Testis (tissue), 3 donors: ENCODE results near the gene BACH2. TPM values are rescaled to one million over a fixed set of nuclear protein-coding genes. Genes with fewer than 3 reads are reported as not detected.

ENCODE experiments used
- DNase-seq: peaks from one replicate; pipeline ENCODE4 v3.0.0-alpha.2; 2019
- H3K27ac ChIP-seq, 2 donors: fragments of 200-600 bp; sonication (generic); one replicate each; pipeline ENCODE4 v1.5.1; 2019
- H3K27me3 ChIP-seq: fragments of 200-600 bp; sonication (generic); one replicate; pipeline ENCODE4 v1.5.1; 2019
- H3K36me3 ChIP-seq: fragments of 200-600 bp; sonication (generic); one replicate; pipeline ENCODE4 v1.5.1; 2017; ENCODE audit warnings: low read depth; ENCODE audit errors: missing control alignments
- H3K4me1 ChIP-seq: fragments of 200-600 bp; sonication (generic); one replicate; pipeline ENCODE4 v1.5.1; 2019
- H3K4me3 ChIP-seq, 2 donors: fragments of 200-600 bp; sonication (generic); one replicate each; pipeline ENCODE4 v1.5.1; 2017 to 2019
- H3K9me3 ChIP-seq: fragments of 200-600 bp; sonication (generic); one replicate; pipeline ENCODE4 v1.5.1; 2017
- CTCF ChIP-seq, 3 experiments: fragments of 450-650 bp in 2 of 3; fragments of 200-600 bp in 1 of 3; sonication (generic) in 1 of 3; IDR thresholded peaks; one replicate each; pipeline ENCODE4 v1.5.1; 2016 to 2019; ENCODE audit warnings: antibody characterized with exemption in 3 of 3, mild to moderate bottlenecking in 2 of 3, moderate library complexity in 1 of 3
- POLR2A ChIP-seq: fragments of 450-650 bp; IDR thresholded peaks from one replicate; pipeline ENCODE4 v1.6.1; 2017; ENCODE audit warnings: antibody characterized with exemption, mild to moderate bottlenecking, moderate library complexity
- whole genome bisulfite sequencing, 2 donors: methylation state at CpG; one replicate each; pipeline ENCODE4 v1.1.5; 2018; 5-methylcytosine and 5-hydroxymethylcytosine counted together
- intact Hi-C: fragments of 100-400 bp; cut with DNase I; formaldehyde crosslinking; loops from one replicate; pipeline ENCODE4 v1.15.1; 2023; ENCODE audit warnings: low total_unique reads
- polyA plus RNA-seq: library from polyadenylated mRNA; stranded (reverse); fragments of 350-450 nt; fragmentation: Illumina TruSeq; extraction: RNeasy Lipid Tissue Mini Kit (QIAGEN cat#74804); gene quantifications from one replicate; pipeline ENCODE4 v1.2.3, GENCODE V29; 2014; ENCODE audit warnings: low read depth, low replicate concordance; ENCODE audit not compliant: insufficient read depth
- total RNA-seq, 2 donors: library from RNA; depleted of rRNA; stranded (reverse); fragments of >200 nt; gene quantifications; one replicate each; pipeline ENCODE4 v1.2.3, GENCODE V29; 2016

BACH2 gene
- total and polyA plus RNA-seq, 3 donors from 2014 or later = 5.0 to 8.3 (median 6.5) TPM

GRCh38 chr6:90177544-90178383 lies 118.9 kb downstream of the BACH2 start:
- intact Hi-C loops = no loop called here
- no peaks in the 10 kb centered on the region for H3K27me3 ChIP-seq
- H3K4me3 ChIP-seq = no peak overlapping the region
- TF ChIP-seq POLR2A = no peak
- H3K9me3 ChIP-seq = no peaks in the 10 kb centered on the region
- H3K36me3 ChIP-seq = no peaks in the 10 kb centered on the region
- H3K4me1 ChIP-seq = no peaks in the 10 kb centered on the region
- 82 to 87% methylated on average over 11 of the region's 11 CpGs for WGBS, 2 donors
- DNase-seq = no peak
- H3K27ac ChIP-seq = no peak overlapping the region

- H3K27me3 ChIP-seq = no peaks in the 10 kb centered on the region
- H3K9me3 ChIP-seq = no peaks in the 10 kb centered on the region
- H3K4me1 ChIP-seq = no peaks in the 10 kb centered on the region
- H3K4me3 ChIP-seq = no peak overlapping the region
- H3K27ac ChIP-seq = no peak overlapping the region
- WGBS, 2 donors = 60 to 64% methylated on average over 8 of the region's 8 CpGs
- H3K36me3 ChIP-seq = no peaks in the 10 kb centered on the region
- TF ChIP-seq CTCF (IDR thresholded peaks at IDR 0.05) (no peak), POLR2A (no peak)
- intact Hi-C loops = no loop called here
- no peak for DNase-seq
Measured at GRCh38 chr6:90175627-90176538, 120.8 kb downstream of the BACH2 start.

DNA sequence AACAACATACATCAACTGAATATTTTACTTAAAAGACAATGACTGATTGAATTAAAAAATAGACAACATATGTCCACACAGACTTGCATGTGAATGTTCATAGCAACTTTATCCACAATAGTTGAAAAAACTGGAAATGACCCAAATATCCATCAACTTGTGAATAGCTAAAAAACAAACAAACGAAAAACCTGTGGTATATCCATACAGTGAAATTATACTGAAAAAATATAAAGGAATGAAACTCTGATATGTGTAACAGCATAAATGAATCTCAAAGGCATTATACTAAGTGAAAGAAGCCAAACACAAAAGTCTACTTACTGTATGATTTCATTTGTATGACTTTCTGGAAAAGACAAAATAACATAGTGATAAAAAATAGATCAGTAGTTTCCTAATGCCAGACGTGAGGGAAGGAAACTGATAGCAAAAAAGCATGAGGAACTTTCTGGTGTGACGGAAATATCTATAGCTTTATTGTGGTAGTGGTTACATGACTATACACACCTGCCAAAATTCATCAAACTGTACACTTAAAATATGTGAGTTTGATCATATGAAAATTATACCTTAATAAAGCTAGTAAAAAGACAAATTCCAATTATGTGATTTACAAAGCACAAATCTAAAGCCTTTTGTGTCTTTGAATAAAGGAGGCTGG lies 123.2 kb downstream of the BACH2 start:
- WGBS, 2 donors = 68 to 77% methylated on average over 3 of the region's 3 CpGs
- Histone ChIP-seq H3K9me3 (no peaks in the 10 kb centered on the region), H3K27me3 (no peaks in the 10 kb centered on the region), H3K4me3 (no peak overlapping the region), H3K36me3 (no peaks in the 10 kb centered on the region), H3K27ac (no peak overlapping the region), H3K4me1 (no peaks in the 10 kb centered on the region)
- no peak for DNase-seq
- TF ChIP-seq CTCF (IDR thresholded peaks at IDR 0.05) (no peak), POLR2A (no peak)
- intact Hi-C loops = no loop called here

GRCh38 chr6:90170601-90171000 lies 126.0 kb downstream of the BACH2 start:
- Histone ChIP-seq H3K9me3 (no peaks in the 10 kb centered on the region), H3K27me3 (no peaks in the 10 kb centered on the region), H3K4me3 (no peak overlapping the region), H3K36me3 (no peaks in the 10 kb centered on the region), H3K27ac (no peak overlapping the region), H3K4me1 (no peaks in the 10 kb centered on the region)
- intact Hi-C loops = no loop called here
- DNase-seq = no peak
- TF ChIP-seq POLR2A = no peak
- no peak for TF ChIP-seq CTCF (IDR thresholded peaks at IDR 0.05)

- 47 to 54% methylated on average over 4 of the region's 4 CpGs for WGBS, 2 donors
- Histone ChIP-seq H3K36me3 (no peaks in the 10 kb centered on the region), H3K4me3 (no peak overlapping the region), H3K27me3 (no peaks in the 10 kb centered on the region), H3K9me3 (no peaks in the 10 kb centered on the region), H3K27ac (no peak overlapping the region), H3K4me1 (no peaks in the 10 kb centered on the region)
- intact Hi-C loops = no loop called here
- DNase-seq = no peak
- TF ChIP-seq CTCF (IDR thresholded peaks at IDR 0.05) (no peak), POLR2A (no peak)
Measured at GRCh38 chr6:90169374-90169773, 127.3 kb downstream of the BACH2 start.
